ENCODE results near the gene ELAVL4.
A peak's percentile ranks its signal among the peaks of the same experiment; 100 is the strongest.

The ELAVL4 gene

GRCh38 chr1:50091068-50091467 lies 17.7 kb upstream of the ELAVL4 start:
- no peak for DNase-seq (ENCODE audit: low read depth)
- TF ChIP-seq CTCF (conservative IDR thresholded peaks at IDR 0.05; ENCODE audit: low read depth, low read length) = no peak
- no peak overlapping the region for H3K4me3 ChIP-seq (ENCODE audit: low read length)

- DNase-seq (ENCODE audit: low read depth) = no peak
- TF ChIP-seq CTCF (conservative IDR thresholded peaks at IDR 0.05; ENCODE audit: low read depth, low read length) = no peak
- no peak overlapping the region for H3K4me3 ChIP-seq (ENCODE audit: low read length)
Observed at GRCh38 chr1:50095716-50096115, 13.0 kb upstream of the ELAVL4 start.

- no peak overlapping the region for H3K4me3 ChIP-seq (ENCODE audit: low read length)
- no peak for TF ChIP-seq CTCF (conservative IDR thresholded peaks at IDR 0.05; ENCODE audit: low read depth, low read length)
- DNase-seq (ENCODE audit: low read depth) = no peak
Observed at GRCh38 chr1:50097021-50097679, 11.6 kb upstream of the ELAVL4 start.

- no peak for DNase-seq (ENCODE audit: low read depth)
- H3K4me3 ChIP-seq (ENCODE audit: low read length) = no peak overlapping the region
- no peak for TF ChIP-seq CTCF (conservative IDR thresholded peaks at IDR 0.05; ENCODE audit: low read depth, low read length)
Observed at GRCh38 chr1:50097791-50098190, 10.9 kb upstream of the ELAVL4 start.

GRCh38 chr1:50098591-50099021 lies 10.1 kb upstream of the ELAVL4 start:
- TF ChIP-seq CTCF (conservative IDR thresholded peaks at IDR 0.05; ENCODE audit: low read depth, low read length) = no peak
- H3K4me3 ChIP-seq (ENCODE audit: low read length) = no peak overlapping the region
- no peak for DNase-seq (ENCODE audit: low read depth)

- no peak for DNase-seq (ENCODE audit: low read depth)
- peak; percentile 18 for TF ChIP-seq CTCF (conservative IDR thresholded peaks at IDR 0.05; ENCODE audit: low read depth, low read length)
- no peak overlapping the region for H3K4me3 ChIP-seq (ENCODE audit: low read length)
Observed at GRCh38 chr1:50099654-50100053, 9.1 kb upstream of the ELAVL4 start.

- TF ChIP-seq CTCF (conservative IDR thresholded peaks at IDR 0.05; ENCODE audit: low read depth, low read length) = no peak
- DNase-seq (ENCODE audit: low read depth) = no peak
- H3K4me3 ChIP-seq (ENCODE audit: low read length) = no peak overlapping the region
Observed at GRCh38 chr1:50103615-50104081, 5.1 kb upstream of the ELAVL4 start.

Data from retinal pigment epithelial cell (primary cell).